Measurements from ENCODE around the gene CACUL1.

Gene CACUL1

DNA sequence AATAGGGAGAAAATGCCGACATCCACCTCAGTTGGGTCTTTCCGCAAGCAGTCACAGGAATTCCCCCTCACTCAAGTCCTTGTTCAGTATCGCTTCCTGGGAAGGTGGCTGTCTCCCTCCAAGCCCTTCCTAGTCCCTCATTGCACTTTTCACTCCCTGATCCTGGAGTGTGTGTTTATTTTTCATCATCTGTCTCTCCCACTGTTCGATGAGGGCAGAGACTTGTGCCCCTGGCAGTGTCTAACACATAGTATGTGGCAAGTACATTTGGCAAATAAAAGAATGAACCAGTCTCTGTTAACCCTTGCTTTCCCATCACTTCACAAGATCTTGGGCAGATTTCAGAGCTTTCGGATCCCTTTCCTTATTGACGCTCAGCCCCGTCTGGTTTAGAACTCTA is 24.0 kb upstream of the CACUL1 start:
- TF ChIP-seq, protein P1, sequence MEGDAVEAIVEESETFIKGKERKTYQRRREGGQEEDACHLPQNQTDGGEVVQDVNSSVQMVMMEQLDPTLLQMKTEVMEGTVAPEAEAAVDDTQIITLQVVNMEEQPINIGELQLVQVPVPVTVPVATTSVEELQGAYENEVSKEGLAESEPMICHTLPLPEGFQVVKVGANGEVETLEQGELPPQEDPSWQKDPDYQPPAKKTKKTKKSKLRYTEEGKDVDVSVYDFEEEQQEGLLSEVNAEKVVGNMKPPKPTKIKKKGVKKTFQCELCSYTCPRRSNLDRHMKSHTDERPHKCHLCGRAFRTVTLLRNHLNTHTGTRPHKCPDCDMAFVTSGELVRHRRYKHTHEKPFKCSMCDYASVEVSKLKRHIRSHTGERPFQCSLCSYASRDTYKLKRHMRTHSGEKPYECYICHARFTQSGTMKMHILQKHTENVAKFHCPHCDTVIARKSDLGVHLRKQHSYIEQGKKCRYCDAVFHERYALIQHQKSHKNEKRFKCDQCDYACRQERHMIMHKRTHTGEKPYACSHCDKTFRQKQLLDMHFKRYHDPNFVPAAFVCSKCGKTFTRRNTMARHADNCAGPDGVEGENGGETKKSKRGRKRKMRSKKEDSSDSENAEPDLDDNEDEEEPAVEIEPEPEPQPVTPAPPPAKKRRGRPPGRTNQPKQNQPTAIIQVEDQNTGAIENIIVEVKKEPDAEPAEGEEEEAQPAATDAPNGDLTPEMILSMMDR (IDR thresholded peaks at IDR 0.05; ENCODE audit: control insufficient read depth, extremely low read depth, insufficient read depth) = no peak
- no peak for DNase-seq (ENCODE audit: low read depth)
- H3K4me3 ChIP-seq (ENCODE audit: low read depth, low read length) = no peak overlapping the region

DNA sequence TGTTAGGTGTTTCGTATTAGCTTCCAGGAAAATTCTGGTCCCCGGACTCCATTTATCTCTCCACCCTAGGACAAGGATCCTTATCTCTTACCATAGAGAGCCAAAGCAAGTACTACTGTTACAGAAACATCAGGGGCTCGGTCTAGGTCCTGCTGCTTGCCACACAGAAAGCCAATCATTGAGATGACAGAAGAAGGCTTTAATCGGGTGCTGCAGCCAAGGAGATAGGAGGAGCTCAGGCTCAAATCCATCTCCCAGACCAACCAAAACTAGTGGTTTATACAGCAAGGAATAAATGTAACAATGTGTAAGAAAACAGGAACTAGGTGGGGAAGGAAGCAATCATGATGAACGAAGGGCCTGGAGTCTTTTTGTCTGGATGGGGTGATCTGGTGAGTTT is 22.2 kb upstream of the CACUL1 start:
- no peak overlapping the region for H3K4me3 ChIP-seq (ENCODE audit: low read depth, low read length)
- DNase-seq (ENCODE audit: low read depth) = no peak
- TF ChIP-seq, protein P1 (IDR thresholded peaks at IDR 0.05; ENCODE audit: control insufficient read depth, extremely low read depth, insufficient read depth) = no peak

DNA sequence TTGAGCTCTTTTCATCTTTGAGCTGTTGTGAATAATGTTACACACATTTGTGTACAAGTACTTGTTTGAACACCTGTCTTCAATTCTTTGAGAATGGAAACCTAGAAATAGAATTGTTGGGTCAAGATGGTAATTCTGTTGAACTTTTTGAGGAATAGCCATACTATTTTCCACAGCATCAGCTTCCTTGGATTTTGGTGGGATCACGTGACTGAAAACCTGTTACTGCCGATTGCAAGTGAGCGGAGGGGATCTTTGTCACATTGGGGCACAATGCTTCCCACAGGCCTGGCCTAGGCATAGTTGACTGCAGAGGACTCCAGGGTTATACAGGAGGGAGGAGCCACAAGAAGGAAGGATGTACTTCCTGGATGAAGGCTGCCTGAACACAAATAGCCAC is 21.3 kb upstream of the CACUL1 start:
- TF ChIP-seq, protein P1 (IDR thresholded peaks at IDR 0.05; ENCODE audit: control insufficient read depth, extremely low read depth, insufficient read depth) = no peak

DNA sequence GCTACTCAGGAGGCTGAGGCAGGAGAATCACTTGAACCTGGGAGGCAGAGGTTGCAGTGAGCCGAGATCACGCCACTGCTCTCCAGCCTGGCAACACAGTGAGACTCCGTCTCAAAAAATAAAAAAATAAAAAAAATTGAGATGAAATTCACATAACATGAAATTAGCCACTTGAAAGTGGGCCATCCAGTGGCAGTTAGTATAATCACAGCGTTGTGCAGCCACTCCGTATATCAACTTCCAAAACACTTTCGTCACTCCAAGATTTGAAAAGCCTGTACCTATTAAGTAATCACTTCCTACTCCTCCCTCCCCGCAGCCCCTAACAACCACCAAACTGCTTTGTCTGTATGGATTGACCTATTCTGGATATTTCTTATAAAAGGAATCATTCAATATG is 20.7 kb upstream of the CACUL1 start:
- TF ChIP-seq, protein P1 (IDR thresholded peaks at IDR 0.05; ENCODE audit: control insufficient read depth, extremely low read depth, insufficient read depth) = no peak
- DNase-seq (ENCODE audit: low read depth) = no peak
- no peak overlapping the region for H3K4me3 ChIP-seq (ENCODE audit: low read depth, low read length)

More for the DNA sequence above, 21.3 kb upstream of the CACUL1 start:
- H3K4me3 ChIP-seq (ENCODE audit: low read depth, low read length) = no peak overlapping the region
- no peak for DNase-seq (ENCODE audit: low read depth)

DNA sequence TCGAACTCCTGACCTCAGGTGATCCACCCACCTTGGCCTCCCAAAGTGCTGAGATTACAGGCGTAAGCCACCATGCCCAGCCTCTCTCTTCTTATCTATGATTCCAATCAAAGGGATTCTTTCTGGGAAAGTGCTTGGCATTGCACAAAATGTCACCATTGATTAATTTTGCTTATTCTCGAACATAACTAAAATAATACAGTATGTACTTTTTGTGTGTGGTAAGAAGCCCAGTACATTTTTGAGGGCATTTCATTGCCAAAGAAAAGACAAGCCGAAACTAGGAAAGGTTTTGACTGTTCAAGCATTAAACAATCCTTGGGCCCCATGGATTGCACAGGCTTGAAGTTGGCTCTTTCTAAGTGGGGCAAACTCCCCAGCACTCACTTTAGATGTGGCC is 18.3 kb upstream of the CACUL1 start:
- TF ChIP-seq, protein P1 (IDR thresholded peaks at IDR 0.05; ENCODE audit: control insufficient read depth, extremely low read depth, insufficient read depth) = no peak
- no peak overlapping the region for H3K4me3 ChIP-seq (ENCODE audit: low read depth, low read length)
- DNase-seq (ENCODE audit: low read depth) = no peak

DNA sequence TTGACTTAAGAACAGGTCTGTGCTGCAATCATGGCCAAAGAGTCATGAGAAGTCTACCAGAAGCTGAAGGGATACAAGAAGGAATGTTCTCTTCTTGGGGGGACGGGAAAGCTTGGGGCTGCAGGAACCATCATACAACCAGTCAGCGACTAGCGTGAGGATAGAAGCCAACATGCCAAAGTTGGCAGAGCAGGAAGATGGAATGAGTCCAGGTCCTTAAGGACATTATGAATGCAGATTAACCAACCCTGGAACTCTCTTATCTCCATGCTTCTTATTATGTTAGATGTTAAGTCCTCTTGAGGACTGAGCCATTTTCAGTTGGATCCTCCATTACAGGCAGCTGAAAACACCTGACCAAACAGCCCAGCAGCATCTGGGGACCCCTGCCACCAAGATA is 17.2 kb upstream of the CACUL1 start:
- TF ChIP-seq, protein P1 (IDR thresholded peaks at IDR 0.05; ENCODE audit: control insufficient read depth, extremely low read depth, insufficient read depth) = no peak
- no peak for DNase-seq (ENCODE audit: low read depth)
- no peak overlapping the region for H3K4me3 ChIP-seq (ENCODE audit: low read depth, low read length)

DNA sequence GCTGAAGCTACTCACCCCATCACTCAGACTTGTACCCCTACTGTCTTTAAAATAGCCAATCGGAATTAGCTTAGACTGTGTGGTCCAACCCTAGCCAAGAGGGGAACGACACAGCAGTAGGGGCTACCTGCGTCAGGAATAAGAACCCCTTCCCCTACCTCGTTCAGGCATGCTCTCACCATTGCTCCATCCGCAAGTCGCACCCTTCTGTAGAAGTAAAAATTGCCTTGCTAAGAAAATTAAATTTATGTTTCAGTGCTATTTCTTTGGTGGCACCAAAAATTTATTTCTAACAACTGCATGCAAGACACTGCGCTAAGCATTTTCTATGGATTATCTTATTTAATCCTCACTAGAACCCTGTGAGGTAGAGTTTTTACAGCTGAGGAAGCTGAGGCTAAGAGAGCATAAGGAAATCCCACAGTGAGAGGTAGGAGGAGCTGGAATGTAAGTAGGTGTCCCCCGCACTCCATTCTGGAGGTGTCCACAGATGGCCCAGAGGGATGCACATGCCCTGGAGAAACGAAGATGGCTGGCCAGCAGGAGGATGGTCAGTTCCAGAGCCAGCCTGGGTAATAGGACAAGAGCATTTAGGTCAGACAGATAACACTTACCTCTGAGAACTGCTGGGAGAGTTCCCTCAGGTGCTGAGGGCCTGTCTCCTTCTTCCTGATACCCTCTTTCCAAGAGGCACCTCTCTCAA is 15.3 kb upstream of the CACUL1 start:
- no peak for DNase-seq (ENCODE audit: low read depth)
- no peak overlapping the region for H3K4me3 ChIP-seq (ENCODE audit: low read depth, low read length)
- TF ChIP-seq, protein P1 (IDR thresholded peaks at IDR 0.05; ENCODE audit: control insufficient read depth, extremely low read depth, insufficient read depth) = no peak

All from LNCaP clone FGC (cell line).